Heart left ventricle (tissue), 16 donors: ENCODE data around the gene FFAR3. TPM values are rescaled to one million over a fixed set of nuclear protein-coding genes. Genes with fewer than 3 reads are reported as not detected.

Source experiments
- ATAC-seq, 4 donors: fragments of 200-7000 bp; cut with Tn5 transposase; one replicate each; pipeline ENCODE4 v1.9.1; 2020 to 2022; ENCODE audit warnings: moderate library complexity in 4 of 4, mild to moderate bottlenecking in 3 of 4, moderate number of reproducible peaks in 1 of 4
- DNase-seq, 5 donors: peaks; one replicate each; pipeline ENCODE4 v3.0.0-alpha.2; 2020
- H3K27ac ChIP-seq, 12 donors: fragments of 200-600 bp; sonication (generic) in 4 of 12; one replicate each; pipeline versions ENCODE4 v1.5.0 to v1.8.0; 2016 to 2022; ENCODE audit warnings: mild to moderate bottlenecking in 2 of 12
- H3K27me3 ChIP-seq, 9 donors: fragments of 200-600 bp; sonication (generic) in 2 of 9; one replicate each; pipeline versions ENCODE4 v1.5.1 to v1.8.0; 2016 to 2022; ENCODE audit warnings: mild to moderate bottlenecking in 3 of 9
- H3K36me3 ChIP-seq, 9 donors: fragments of 200-600 bp; sonication (generic) in 2 of 9; one replicate each; pipeline versions ENCODE4 v1.5.0 to v1.8.0; 2018 to 2022; ENCODE audit warnings: mild to moderate bottlenecking in 2 of 9
- H3K4me1 ChIP-seq, 12 donors: fragments of 200-600 bp; sonication (generic) in 4 of 12; one replicate each; pipeline versions ENCODE4 v1.5.0 to v1.8.0; 2016 to 2022; ENCODE audit warnings: mild to moderate bottlenecking in 3 of 12
- H3K4me3 ChIP-seq, 12 donors: fragments of 200-600 bp; sonication (generic) in 4 of 12; one replicate each; pipeline versions ENCODE4 v1.5.0 to v1.8.0; 2017 to 2022; ENCODE audit warnings: mild to moderate bottlenecking in 9 of 12, moderate library complexity in 4 of 12
- H3K9me3 ChIP-seq, 12 donors: fragments of 200-600 bp; sonication (generic) in 4 of 12; one replicate each; pipeline versions ENCODE4 v1.5.0 to v1.8.0; 2016 to 2022; ENCODE audit warnings: mild to moderate bottlenecking in 1 of 12
- CTCF ChIP-seq, 12 donors: fragments of 200-600 bp; sonication (generic) in 4 of 12; IDR thresholded peaks; one replicate each; pipeline versions ENCODE4 v1.5.0 to v1.8.0; 2018 to 2022; ENCODE audit warnings: antibody characterized with exemption in 12 of 12, mild to moderate bottlenecking in 5 of 12
- POLR2A ChIP-seq, 2 donors: fragments of 450-650 bp; IDR thresholded peaks; one replicate each; pipeline ENCODE4 v1.6.1; 2017; ENCODE audit warnings: antibody characterized with exemption in 2 of 2, mild to moderate bottlenecking in 2 of 2, moderate library complexity in 2 of 2
- WGBS, 4 donors: extraction: QIAGEN DNeasy Blood & Tissue Kit in 2 of 4; methylation state at CpG; one replicate each; pipeline versions ENCODE4 v1.1.5 to v1.1.7; 2013 to 2018; 5-methylcytosine and 5-hydroxymethylcytosine counted together
- intact Hi-C, 10 donors: fragments of 100-400 bp; cut with DNase I; formaldehyde crosslinking; loops; one replicate each; pipeline versions ENCODE4 v1.11.1 to v1.14.2; 2022
- polyA plus RNA-seq, 2 donors: library from polyadenylated mRNA; stranded (reverse); fragments of 200-250 nt; gene quantifications; one replicate each; pipeline ENCODE4 v1.2.3, GENCODE V29; 2013
- total RNA-seq, 9 donors: library from RNA; depleted of rRNA in 2 of 9; stranded (reverse); fragments of >200 nt in 2 of 9; fragmentation: NEBNext Ultra II Directional in 3 of 9; extraction: Animal tissue kit (Norgen Biotek cat#: 25700) in 3 of 9; gene quantifications; one replicate each; pipeline versions ENCODE4 v1.1.0 to v1.2.4, GENCODE V29; 2016 to 2023
- donor health status: ischemic (EF 13 %, LVEDD 7.1; RV severe dilation, severe dysfunction).
- donor health status: healthy with polysubstance abuse.
- donor health status: DM: no; HTN: yes; CAD: no.
- donor health status: DM: no; HTN: no; CAD: no.
- donor health status: ischemic (EF 25% LVEDD 6.9; RV normal size, moderate dysfunction).
- donor health status: ischemic (EF 25% LVEDD 5.7; RV mildly dilated, moderate dysfunction).
- donor health status: healthy.
- donor health status: DM: yes; HTN: yes; CAD: no.
- donor health status: ischemic (EF 35%, LVEDD 5.7; RV mildly dilated, moderate dysfunction).
- donor health status: nonischemic (EF 11% LVEDD 7.7; RV severe dilation, severe dysfunction).
- donor health status: DM: yes; HTN: yes; CAD: no.
- donor health status: PGD.
- donor health status: ischemic (EF 29% LVEDD 5.4; RV normal size, mild dysfunction).
- donor health status: nonischemic (EF 23%, LVEDD 6.1; RV moderate dilation, normal function).

Gene FFAR3
- total and polyA plus RNA-seq, 11 donors, result 0.11 to 0.96 (median 0.15) TPM; not detected in 8

- TF ChIP-seq CTCF (IDR thresholded peaks at IDR 0.05), result no peak
- TF ChIP-seq POLR2A (IDR thresholded peaks at IDR 0.05), result no peak
- DNase-seq (peak in 1 of 5 donors; percentile 16), ATAC-seq (no peak)
- no peaks in the 10 kb centered on the region for H3K9me3 ChIP-seq
- no peak overlapping the region for H3K27ac ChIP-seq
- H3K4me3 ChIP-seq, result no peak overlapping the region
- 88 to 95% (median 94%) methylated on average over 10 of the region's 10 CpGs for WGBS, 4 donors
- peaks cover 0 to 11% (median 0%) of the 10 kb centered on the region in 12 donors for H3K4me1 ChIP-seq
- no peaks in the 10 kb centered on the region for H3K36me3 ChIP-seq
- intact Hi-C loops, result no loop called here
- peaks cover 0 to 3% (median 0%) of the 10 kb centered on the region in 9 donors for H3K27me3 ChIP-seq
Measured at GRCh38 chr19:35310811-35311465, 47.3 kb upstream of the FFAR3 start.

GRCh38 chr19:35311901-35312665 is 46.2 kb upstream of the FFAR3 start:
- H3K4me3 ChIP-seq, result no peak overlapping the region
- H3K4me1 ChIP-seq, result peaks cover 0 to 11% (median 0%) of the 10 kb centered on the region in 12 donors
- H3K27ac ChIP-seq, result no peak overlapping the region
- 89 to 92% (median 90%) methylated on average over 21 of the region's 21 CpGs for WGBS, 4 donors
- no peaks in the 10 kb centered on the region for H3K9me3 ChIP-seq
- DNase-seq (peak in 1 of 5 donors; percentile 57), ATAC-seq (no peak)
- H3K27me3 ChIP-seq, result peaks cover 0 to 3% (median 0%) of the 10 kb centered on the region in 9 donors
- TF ChIP-seq CTCF (IDR thresholded peaks at IDR 0.05), result no peak
- no peak for TF ChIP-seq POLR2A (IDR thresholded peaks at IDR 0.05)
- H3K36me3 ChIP-seq, result no peaks in the 10 kb centered on the region
- intact Hi-C loops, result no loop called here

DNA sequence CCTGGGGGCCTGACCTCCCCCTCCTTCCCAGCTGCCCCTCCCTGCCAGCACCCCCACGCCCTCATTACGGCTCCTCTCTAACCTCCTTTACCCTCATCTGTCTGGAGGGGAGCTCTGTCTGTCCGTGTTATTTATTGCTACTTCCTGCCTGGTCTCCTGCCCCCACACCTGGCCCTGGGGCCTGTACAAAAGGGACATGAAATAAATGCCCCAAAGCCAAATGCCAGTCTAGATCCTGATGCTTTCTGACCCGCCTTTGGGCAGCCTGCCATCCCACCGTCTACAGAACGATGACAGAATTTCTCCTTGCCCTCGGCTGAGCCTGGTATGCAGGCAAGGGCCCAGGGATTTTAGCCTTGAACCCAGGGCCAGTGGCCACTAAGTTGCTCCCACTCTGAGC is 44.7 kb upstream of the FFAR3 start:
- 56 to 60% (median 58%) methylated on average over 7 of the region's 7 CpGs for WGBS, 4 donors
- Histone ChIP-seq H3K27ac (no peak overlapping the region), H3K4me1 (peaks cover 0 to 15% (median 0%) of the 10 kb centered on the region in 12 donors), H3K27me3 (peaks cover 0 to 3% (median 0%) of the 10 kb centered on the region in 9 donors), H3K4me3 (no peak overlapping the region), H3K36me3 (no peaks in the 10 kb centered on the region), H3K9me3 (no peaks in the 10 kb centered on the region)
- TF ChIP-seq CTCF (IDR thresholded peaks at IDR 0.05) (no peak), POLR2A (IDR thresholded peaks at IDR 0.05) (no peak)
- DNase-seq (peak in 1 of 5 donors; percentile 24), ATAC-seq (no peak)
- intact Hi-C loops, result no loop called here

GRCh38 chr19:35314031-35314430 is 44.2 kb upstream of the FFAR3 start:
- Histone ChIP-seq H3K27me3 (peaks cover 0 to 3% (median 0%) of the 10 kb centered on the region in 9 donors), H3K27ac (no peak overlapping the region), H3K36me3 (no peaks in the 10 kb centered on the region), H3K4me3 (no peak overlapping the region), H3K9me3 (no peaks in the 10 kb centered on the region), H3K4me1 (peaks cover 0 to 20% (median 4%) of the 10 kb centered on the region in 12 donors)
- 89 to 92% (median 90%) methylated on average over 8 of the region's 8 CpGs for WGBS, 4 donors
- DNase-seq (peak in 1 of 5 donors; percentile 23), ATAC-seq (no peak)
- intact Hi-C loops, result no loop called here
- TF ChIP-seq CTCF (IDR thresholded peaks at IDR 0.05) (no peak), POLR2A (IDR thresholded peaks at IDR 0.05) (no peak)
